ENCODE results near the gene ARHGAP28.

DNA sequence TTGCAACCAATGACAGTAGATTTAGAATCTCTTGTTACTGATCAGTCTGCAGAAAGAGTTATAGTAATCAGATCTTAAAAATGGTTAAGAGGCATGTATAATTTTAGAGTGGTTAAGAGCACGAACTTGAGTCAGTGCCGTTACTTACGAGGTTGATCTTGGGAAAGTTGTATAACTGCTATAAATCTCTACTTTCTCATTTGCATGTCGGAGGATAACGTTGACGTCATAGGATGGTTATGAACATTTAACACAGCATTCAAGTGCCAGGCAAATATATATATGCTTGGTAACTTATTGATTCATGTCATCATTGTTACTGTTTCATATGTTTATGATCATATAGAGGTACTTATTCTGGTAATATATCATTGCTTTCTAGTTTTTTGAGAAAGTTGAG lies 146.2 kb downstream of the ARHGAP28 start:
- TF ChIP-seq POLR2AphosphoS5 (IDR thresholded peaks at IDR 0.05; ENCODE audit: low read depth, low read length) (no peak), POLR2A (IDR thresholded peaks at IDR 0.05; ENCODE audit: low read depth, low read length) (no peak)

Measured in GM12892 (cell line).